Heart left ventricle (tissue), 16 donors: ENCODE measurements around the gene GPBP1L1. TPM values are rescaled to one million over a fixed set of nuclear protein-coding genes. Genes with fewer than 3 reads are reported as not detected.

Experiments
- ATAC-seq, 4 donors: fragments of 200-7000 bp; cut with Tn5 transposase; one replicate each; pipeline ENCODE4 v1.9.1; 2020 to 2022; ENCODE audit warnings: moderate library complexity in 4 of 4, mild to moderate bottlenecking in 3 of 4, moderate number of reproducible peaks in 1 of 4
- DNase-seq, 5 donors: peaks; one replicate each; pipeline ENCODE4 v3.0.0-alpha.2; 2020
- H3K27ac ChIP-seq, 12 donors: fragments of 200-600 bp; sonication (generic) in 4 of 12; one replicate each; pipeline versions ENCODE4 v1.5.0 to v1.8.0; 2016 to 2022; ENCODE audit warnings: mild to moderate bottlenecking in 2 of 12
- H3K27me3 ChIP-seq, 9 donors: fragments of 200-600 bp; sonication (generic) in 2 of 9; one replicate each; pipeline versions ENCODE4 v1.5.1 to v1.8.0; 2016 to 2022; ENCODE audit warnings: mild to moderate bottlenecking in 3 of 9
- H3K36me3 ChIP-seq, 9 donors: fragments of 200-600 bp; sonication (generic) in 2 of 9; one replicate each; pipeline versions ENCODE4 v1.5.0 to v1.8.0; 2018 to 2022; ENCODE audit warnings: mild to moderate bottlenecking in 2 of 9
- H3K4me1 ChIP-seq, 12 donors: fragments of 200-600 bp; sonication (generic) in 4 of 12; one replicate each; pipeline versions ENCODE4 v1.5.0 to v1.8.0; 2016 to 2022; ENCODE audit warnings: mild to moderate bottlenecking in 3 of 12
- H3K4me3 ChIP-seq, 12 donors: fragments of 200-600 bp; sonication (generic) in 4 of 12; one replicate each; pipeline versions ENCODE4 v1.5.0 to v1.8.0; 2017 to 2022; ENCODE audit warnings: mild to moderate bottlenecking in 9 of 12, moderate library complexity in 4 of 12
- H3K9me3 ChIP-seq, 12 donors: fragments of 200-600 bp; sonication (generic) in 4 of 12; one replicate each; pipeline versions ENCODE4 v1.5.0 to v1.8.0; 2016 to 2022; ENCODE audit warnings: mild to moderate bottlenecking in 1 of 12
- POLR2A ChIP-seq, 2 donors: fragments of 450-650 bp; IDR thresholded peaks; one replicate each; pipeline ENCODE4 v1.6.1; 2017; ENCODE audit warnings: antibody characterized with exemption in 2 of 2, mild to moderate bottlenecking in 2 of 2, moderate library complexity in 2 of 2
- whole genome bisulfite sequencing, 4 donors: extraction: QIAGEN DNeasy Blood & Tissue Kit in 2 of 4; methylation state at CpG; one replicate each; pipeline versions ENCODE4 v1.1.5 to v1.1.7; 2013 to 2018; 5-methylcytosine and 5-hydroxymethylcytosine counted together
- intact Hi-C, 10 donors: fragments of 100-400 bp; cut with DNase I; formaldehyde crosslinking; loops; one replicate each; pipeline versions ENCODE4 v1.11.1 to v1.14.2; 2022
- polyA plus RNA-seq, 2 donors: library from polyadenylated mRNA; stranded (reverse); fragments of 200-250 nt; gene quantifications; one replicate each; pipeline ENCODE4 v1.2.3, GENCODE V29; 2013
- total RNA-seq, 9 donors: library from RNA; depleted of rRNA in 2 of 9; stranded (reverse); fragments of >200 nt in 2 of 9; fragmentation: NEBNext Ultra II Directional in 3 of 9; extraction: Animal tissue kit (Norgen Biotek cat#: 25700) in 3 of 9; gene quantifications; one replicate each; pipeline versions ENCODE4 v1.1.0 to v1.2.4, GENCODE V29; 2016 to 2023
- TF ChIP-seq, protein P1 (sequence below), 12 donors: fragments of 200-600 bp; sonication (generic) in 4 of 12; IDR thresholded peaks; one replicate each; pipeline versions ENCODE4 v1.5.0 to v1.8.0; 2018 to 2022; ENCODE audit warnings: antibody characterized with exemption in 12 of 12, mild to moderate bottlenecking in 5 of 12
- donor health status: ischemic (EF 13 %, LVEDD 7.1; RV severe dilation, severe dysfunction).
- donor health status: healthy with polysubstance abuse.
- donor health status: DM: no; HTN: yes; CAD: no.
- donor health status: DM: no; HTN: no; CAD: no.
- donor health status: ischemic (EF 25% LVEDD 6.9; RV normal size, moderate dysfunction).
- donor health status: ischemic (EF 25% LVEDD 5.7; RV mildly dilated, moderate dysfunction).
- donor health status: healthy.
- donor health status: DM: yes; HTN: yes; CAD: no.
- donor health status: ischemic (EF 35%, LVEDD 5.7; RV mildly dilated, moderate dysfunction).
- donor health status: nonischemic (EF 11% LVEDD 7.7; RV severe dilation, severe dysfunction).
- donor health status: DM: yes; HTN: yes; CAD: no.
- donor health status: PGD.
- donor health status: ischemic (EF 29% LVEDD 5.4; RV normal size, mild dysfunction).
- donor health status: nonischemic (EF 23%, LVEDD 6.1; RV moderate dilation, normal function).

The GPBP1L1 gene
- total and polyA plus RNA-seq, 11 donors, result 26.6 to 94.2 (median 76.0) TPM

DNA sequence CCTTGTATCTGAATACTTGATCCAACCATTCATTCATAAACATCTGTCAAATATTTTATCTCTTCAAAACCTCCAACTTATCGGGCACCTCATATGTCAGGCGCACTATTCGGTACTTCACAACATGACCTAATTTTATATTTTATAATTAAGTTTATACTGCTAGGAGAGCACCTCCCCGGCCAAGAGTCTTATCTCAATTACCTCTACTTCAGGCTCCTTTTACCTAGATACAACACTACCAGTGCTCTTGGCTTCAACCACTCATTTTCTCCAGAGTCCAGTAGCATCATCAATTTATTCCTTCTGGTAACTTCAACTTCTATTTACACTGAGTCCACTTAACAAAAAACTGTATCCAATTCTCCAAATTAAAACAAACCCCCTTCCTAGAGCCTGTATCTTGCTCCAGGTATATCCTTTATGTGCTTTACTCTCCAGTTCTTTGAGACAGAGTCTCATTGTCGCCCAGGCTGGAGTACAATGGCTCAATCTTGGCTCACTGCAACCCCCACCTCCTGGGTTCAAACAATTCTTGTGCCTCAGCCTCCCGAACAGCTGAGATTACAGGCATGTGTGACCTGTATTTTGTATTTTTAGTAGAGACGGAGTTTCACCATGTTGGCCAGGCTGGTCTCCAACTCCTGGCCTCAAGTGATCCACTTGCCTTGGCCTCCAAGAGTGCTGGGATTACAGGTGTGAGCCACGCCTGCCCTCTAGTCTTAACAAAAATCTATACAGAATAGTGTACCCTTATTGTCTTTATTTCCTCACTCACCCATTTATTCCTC lies 18.8 kb downstream of the GPBP1L1 start:
- WGBS, 4 donors, result 57 to 66% (median 64%) methylated on average over 8 of the region's 8 CpGs
- intact Hi-C loops, result no loop called here
- Histone ChIP-seq H3K4me1 (peaks cover 0 to 62% (median 43%) of the 10 kb centered on the region in 12 donors), H3K4me3 (no peak overlapping the region), H3K9me3 (no peaks in the 10 kb centered on the region), H3K27ac (no peak overlapping the region), H3K27me3 (no peaks in the 10 kb centered on the region), H3K36me3 (peaks cover 0 to 13% (median 0%) of the 10 kb centered on the region in 9 donors)
- peak in 2 of 4 donors; percentile 30 to 53 for ATAC-seq
- no peak for DNase-seq
- TF ChIP-seq, protein P1, sequence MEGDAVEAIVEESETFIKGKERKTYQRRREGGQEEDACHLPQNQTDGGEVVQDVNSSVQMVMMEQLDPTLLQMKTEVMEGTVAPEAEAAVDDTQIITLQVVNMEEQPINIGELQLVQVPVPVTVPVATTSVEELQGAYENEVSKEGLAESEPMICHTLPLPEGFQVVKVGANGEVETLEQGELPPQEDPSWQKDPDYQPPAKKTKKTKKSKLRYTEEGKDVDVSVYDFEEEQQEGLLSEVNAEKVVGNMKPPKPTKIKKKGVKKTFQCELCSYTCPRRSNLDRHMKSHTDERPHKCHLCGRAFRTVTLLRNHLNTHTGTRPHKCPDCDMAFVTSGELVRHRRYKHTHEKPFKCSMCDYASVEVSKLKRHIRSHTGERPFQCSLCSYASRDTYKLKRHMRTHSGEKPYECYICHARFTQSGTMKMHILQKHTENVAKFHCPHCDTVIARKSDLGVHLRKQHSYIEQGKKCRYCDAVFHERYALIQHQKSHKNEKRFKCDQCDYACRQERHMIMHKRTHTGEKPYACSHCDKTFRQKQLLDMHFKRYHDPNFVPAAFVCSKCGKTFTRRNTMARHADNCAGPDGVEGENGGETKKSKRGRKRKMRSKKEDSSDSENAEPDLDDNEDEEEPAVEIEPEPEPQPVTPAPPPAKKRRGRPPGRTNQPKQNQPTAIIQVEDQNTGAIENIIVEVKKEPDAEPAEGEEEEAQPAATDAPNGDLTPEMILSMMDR (IDR thresholded peaks at IDR 0.05), result no peak
- TF ChIP-seq POLR2A (IDR thresholded peaks at IDR 0.05), result no peak

DNA sequence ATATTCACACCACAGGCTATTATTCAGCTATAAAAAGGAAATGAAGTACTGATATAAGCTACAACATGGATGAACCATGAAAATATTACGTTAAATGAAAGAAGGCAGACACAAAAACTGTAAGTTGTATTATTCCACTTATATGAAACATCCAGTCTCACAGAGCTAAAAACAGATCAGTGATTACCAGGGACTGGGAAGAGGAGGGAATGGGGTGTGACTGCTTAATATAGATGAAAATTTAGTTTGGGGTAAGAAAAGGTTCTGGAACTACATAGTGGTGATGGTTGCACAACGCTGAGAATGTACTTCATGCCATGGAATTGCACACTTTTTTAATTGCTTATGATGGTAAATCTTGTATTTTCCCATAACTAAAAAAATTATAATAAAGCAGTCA lies 19.5 kb downstream of the GPBP1L1 start:
- Histone ChIP-seq H3K27ac (peak overlapping the region in 2 of 12 donors; percentile 4 to 11), H3K9me3 (no peaks in the 10 kb centered on the region), H3K4me3 (no peak overlapping the region), H3K27me3 (no peaks in the 10 kb centered on the region), H3K4me1 (peaks cover 0 to 58% (median 38%) of the 10 kb centered on the region in 12 donors), H3K36me3 (peaks cover 0 to 10% (median 0%) of the 10 kb centered on the region in 9 donors)
- peak in 1 of 4 donors; percentile 35 for ATAC-seq
- intact Hi-C loops, result no loop called here
- TF ChIP-seq, protein P1 (IDR thresholded peaks at IDR 0.05), result no peak
- TF ChIP-seq POLR2A (IDR thresholded peaks at IDR 0.05), result no peak
- 54 to 60% (median 55%) methylated on average over 2 of the region's 2 CpGs for WGBS, 4 donors
- DNase-seq, result no peak

DNA sequence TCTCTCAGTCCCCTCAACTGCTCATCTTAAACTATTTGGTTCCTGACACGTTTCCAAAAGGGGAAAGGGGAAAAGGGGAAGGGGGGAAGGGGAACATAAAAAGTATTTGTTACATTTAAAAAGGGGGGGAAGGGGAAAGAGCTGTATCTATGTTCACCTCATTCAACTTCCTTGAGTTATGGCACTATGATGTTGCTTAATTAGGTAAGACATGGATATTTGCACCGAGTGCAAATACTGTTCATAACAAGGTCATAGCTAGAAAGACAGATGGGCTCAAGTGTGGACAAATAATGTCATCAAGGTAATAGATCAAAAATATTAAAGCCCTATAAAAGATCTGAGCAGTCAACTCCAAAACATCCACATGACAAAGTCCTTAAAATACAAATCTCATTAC lies 26.0 kb downstream of the GPBP1L1 start:
- Histone ChIP-seq H3K4me3 (no peak overlapping the region), H3K36me3 (peaks cover 0 to 58% (median 56%) of the 10 kb centered on the region in 9 donors), H3K4me1 (peaks cover 0 to 9% (median 0%) of the 10 kb centered on the region in 12 donors), H3K27ac (no peak overlapping the region), H3K27me3 (no peaks in the 10 kb centered on the region), H3K9me3 (no peaks in the 10 kb centered on the region)
- ATAC-seq (no peak), DNase-seq (no peak)
- TF ChIP-seq, protein P1 (IDR thresholded peaks at IDR 0.05), result no peak
- TF ChIP-seq POLR2A (IDR thresholded peaks at IDR 0.05), result no peak
- WGBS, 4 donors, result 53 to 75% (median 66%) methylated on average over 2 of the region's 2 CpGs
- intact Hi-C loops, result no loop called here

DNA sequence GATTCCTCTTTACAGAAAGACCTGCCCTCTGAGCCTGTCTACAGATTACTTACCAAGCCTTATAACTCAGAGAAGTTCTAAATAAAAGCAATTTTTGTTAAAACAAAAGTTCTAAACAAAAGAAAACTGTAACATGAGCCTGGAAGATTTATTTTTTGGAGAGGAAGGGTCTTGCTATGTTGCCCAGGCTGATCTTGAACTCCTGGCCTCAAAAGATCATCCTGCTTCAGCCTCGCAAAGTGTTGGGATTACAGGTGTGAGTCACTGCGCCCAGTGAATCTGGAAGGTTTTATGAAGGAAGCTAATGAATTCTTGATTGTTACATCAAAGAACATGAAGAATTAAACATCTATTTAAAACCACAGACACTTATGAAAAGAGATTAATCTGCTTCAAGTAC lies 27.1 kb downstream of the GPBP1L1 start:
- WGBS, 4 donors, result 95 to 98% (median 96%) methylated on average over 2 of the region's 2 CpGs
- ATAC-seq (no peak), DNase-seq (no peak)
- H3K27ac ChIP-seq, result no peak overlapping the region
- peaks cover 0 to 9% (median 0%) of the 10 kb centered on the region in 12 donors for H3K4me1 ChIP-seq
- TF ChIP-seq, protein P1 (IDR thresholded peaks at IDR 0.05), result no peak
- TF ChIP-seq POLR2A (IDR thresholded peaks at IDR 0.05), result no peak
- H3K4me3 ChIP-seq, result no peak overlapping the region
- H3K36me3 ChIP-seq, result peaks cover 4 to 69% (median 67%) of the 10 kb centered on the region in 9 donors
- no peaks in the 10 kb centered on the region for H3K9me3 ChIP-seq
- intact Hi-C loops, result no loop called here
- H3K27me3 ChIP-seq, result no peaks in the 10 kb centered on the region
